HEK293 (cell line): ENCODE measurements around the gene BDH1.

ENCODE experiments used
- KLF10 ChIP-seq: fragments of 450-650 bp; IDR thresholded peaks from 2 replicates; pipeline ENCODE4 v1.5.1; 2018; ENCODE audit warnings: missing biosample characterization, mild to moderate bottlenecking, missing genetic modification characterization
- KLF9 ChIP-seq: fragments of 450-650 bp; formaldehyde crosslinking; IDR thresholded peaks from 2 replicates; pipeline ENCODE4 v1.5.1; 2016; ENCODE audit warnings: missing biosample characterization, missing genetic modification characterization, low read depth
- REPIN1 ChIP-seq: fragments of 450-650 bp; formaldehyde crosslinking; IDR thresholded peaks from 2 replicates; pipeline ENCODE4 v1.5.1; 2017; ENCODE audit warnings: missing biosample characterization, missing genetic modification characterization, low read depth
- SP7 ChIP-seq: fragments of 450-650 bp; formaldehyde crosslinking; IDR thresholded peaks from 2 replicates; pipeline ENCODE4 v1.5.1; 2016; ENCODE audit warnings: missing biosample characterization, missing genetic modification characterization
- YY2 ChIP-seq: fragments of 450-650 bp; formaldehyde crosslinking; IDR thresholded peaks from 2 replicates; pipeline ENCODE4 v1.5.1; 2016; ENCODE audit warnings: missing biosample characterization, missing genetic modification characterization
- ZBTB21 ChIP-seq: fragments of 450-650 bp; formaldehyde crosslinking; IDR thresholded peaks from 2 replicates; pipeline ENCODE4 v1.5.1; 2017; ENCODE audit warnings: missing biosample characterization, missing genetic modification characterization
- ZBTB48 ChIP-seq: fragments of 450-650 bp; formaldehyde crosslinking; IDR thresholded peaks from 2 replicates; pipeline ENCODE4 v1.5.1; 2016; ENCODE audit warnings: missing biosample characterization, missing genetic modification characterization
- ZEB2 ChIP-seq: fragments of 450-650 bp; formaldehyde crosslinking; IDR thresholded peaks from 2 replicates; pipeline ENCODE4 v1.5.1; 2016; ENCODE audit warnings: missing biosample characterization, missing genetic modification characterization
- ZIC2 ChIP-seq: fragments of 450-650 bp; formaldehyde crosslinking; IDR thresholded peaks from 2 replicates; pipeline ENCODE4 v1.5.1; 2016; ENCODE audit warnings: missing biosample characterization, missing genetic modification characterization
- ZNF114 ChIP-seq: fragments of 450-650 bp; formaldehyde crosslinking; IDR thresholded peaks from 2 replicates; pipeline ENCODE4 v1.5.0; 2017; ENCODE audit warnings: missing biosample characterization, missing genetic modification characterization
- ZNF138 ChIP-seq: fragments of 450-650 bp; formaldehyde crosslinking; IDR thresholded peaks from 2 replicates; pipeline ENCODE4 v1.5.1; 2016; ENCODE audit warnings: missing biosample characterization, missing genetic modification characterization, borderline replicate concordance
- ZNF146 ChIP-seq: fragments of 450-650 bp; formaldehyde crosslinking; IDR thresholded peaks from 2 replicates; pipeline ENCODE4 v1.5.1; 2016; ENCODE audit warnings: missing biosample characterization, missing genetic modification characterization
- ZNF184 ChIP-seq: fragments of 450-650 bp; IDR thresholded peaks from 2 replicates; pipeline ENCODE4 v1.5.1; 2018; ENCODE audit warnings: missing biosample characterization, mild to moderate bottlenecking, missing genetic modification characterization
- ZNF211 ChIP-seq: fragments of 450-650 bp; formaldehyde crosslinking; IDR thresholded peaks from 2 replicates; pipeline ENCODE4 v1.5.1; 2016; ENCODE audit warnings: low read depth, missing biosample characterization, missing genetic modification characterization
- ZNF24 ChIP-seq: fragments of 450-650 bp; formaldehyde crosslinking; IDR thresholded peaks from 2 replicates; pipeline ENCODE4 v1.5.1; 2016; ENCODE audit warnings: missing biosample characterization, missing genetic modification characterization
- ZNF341 ChIP-seq: fragments of 450-650 bp; formaldehyde crosslinking; IDR thresholded peaks from 2 replicates; pipeline ENCODE4; 2016; ENCODE audit warnings: low read depth, missing biosample characterization, missing genetic modification characterization
- ZNF37A ChIP-seq: fragments of 450-650 bp; IDR thresholded peaks from 2 replicates; pipeline ENCODE4 v1.5.1; 2018; ENCODE audit warnings: missing biosample characterization, missing genetic modification characterization
- ZNF404 ChIP-seq: fragments of 450-650 bp; formaldehyde crosslinking; IDR thresholded peaks from 2 replicates; pipeline ENCODE4 v1.5.1; 2017; ENCODE audit warnings: missing biosample characterization, missing genetic modification characterization
- ZNF423 ChIP-seq: fragments of 450-650 bp; formaldehyde crosslinking; IDR thresholded peaks from 2 replicates; pipeline ENCODE4 v1.5.1; 2016; ENCODE audit warnings: missing biosample characterization, missing genetic modification characterization
- ZNF530 ChIP-seq: fragments of 450-650 bp; formaldehyde crosslinking; IDR thresholded peaks from 2 replicates; pipeline ENCODE4 v1.5.1; 2016; ENCODE audit warnings: low read depth, missing biosample characterization, missing genetic modification characterization
- ZNF610 ChIP-seq: fragments of 450-650 bp; formaldehyde crosslinking; IDR thresholded peaks from 2 replicates; pipeline ENCODE4 v1.5.1; 2016; ENCODE audit warnings: missing biosample characterization, missing genetic modification characterization, borderline replicate concordance
- ZNF768 ChIP-seq: fragments of 450-650 bp; formaldehyde crosslinking; IDR thresholded peaks from 2 replicates; pipeline ENCODE4 v1.5.1; 2018; ENCODE audit warnings: missing biosample characterization, mild to moderate bottlenecking, missing genetic modification characterization
- ZNF785 ChIP-seq: fragments of 450-650 bp; formaldehyde crosslinking; IDR thresholded peaks from 2 replicates; pipeline ENCODE4 v1.5.1; 2016; ENCODE audit warnings: missing biosample characterization, missing genetic modification characterization
- ZSCAN23 ChIP-seq: fragments of 450-650 bp; formaldehyde crosslinking; IDR thresholded peaks from 2 replicates; pipeline ENCODE4 v1.5.1; 2016; ENCODE audit warnings: missing biosample characterization, missing genetic modification characterization
- ZXDB ChIP-seq: fragments of 450-650 bp; formaldehyde crosslinking; IDR thresholded peaks from 2 replicates; pipeline ENCODE4 v1.5.1; 2016; ENCODE audit warnings: missing biosample characterization, missing genetic modification characterization
- TF ChIP-seq, protein P1 (sequence below): fragments of 450-650 bp; formaldehyde crosslinking; conservative IDR thresholded peaks from 2 replicates; pipeline ENCODE4 v1.5.1; 2016; ENCODE audit warnings: low read depth, missing biosample characterization, missing genetic modification characterization
- TF ChIP-seq, protein P2 (sequence below): fragments of 450-650 bp; formaldehyde crosslinking; IDR thresholded peaks from 2 replicates; pipeline ENCODE4 v1.5.1; 2016; ENCODE audit warnings: missing biosample characterization, missing genetic modification characterization
- TF ChIP-seq, protein P3 (sequence below): fragments of 450-650 bp; formaldehyde crosslinking; IDR thresholded peaks from 2 replicates; pipeline ENCODE4 v1.5.1; 2016; ENCODE audit warnings: missing biosample characterization, missing genetic modification characterization, borderline replicate concordance
- TF ChIP-seq, protein P4 (sequence below): fragments of 450-650 bp; formaldehyde crosslinking; IDR thresholded peaks from 2 replicates; pipeline ENCODE4 v1.5.1; 2017; ENCODE audit warnings: missing biosample characterization, missing genetic modification characterization

The BDH1 gene

GRCh38 chr3:197554562-197555280, 1.0 kb downstream of the BDH1 start (continued):
- TF ChIP-seq, protein P1, sequence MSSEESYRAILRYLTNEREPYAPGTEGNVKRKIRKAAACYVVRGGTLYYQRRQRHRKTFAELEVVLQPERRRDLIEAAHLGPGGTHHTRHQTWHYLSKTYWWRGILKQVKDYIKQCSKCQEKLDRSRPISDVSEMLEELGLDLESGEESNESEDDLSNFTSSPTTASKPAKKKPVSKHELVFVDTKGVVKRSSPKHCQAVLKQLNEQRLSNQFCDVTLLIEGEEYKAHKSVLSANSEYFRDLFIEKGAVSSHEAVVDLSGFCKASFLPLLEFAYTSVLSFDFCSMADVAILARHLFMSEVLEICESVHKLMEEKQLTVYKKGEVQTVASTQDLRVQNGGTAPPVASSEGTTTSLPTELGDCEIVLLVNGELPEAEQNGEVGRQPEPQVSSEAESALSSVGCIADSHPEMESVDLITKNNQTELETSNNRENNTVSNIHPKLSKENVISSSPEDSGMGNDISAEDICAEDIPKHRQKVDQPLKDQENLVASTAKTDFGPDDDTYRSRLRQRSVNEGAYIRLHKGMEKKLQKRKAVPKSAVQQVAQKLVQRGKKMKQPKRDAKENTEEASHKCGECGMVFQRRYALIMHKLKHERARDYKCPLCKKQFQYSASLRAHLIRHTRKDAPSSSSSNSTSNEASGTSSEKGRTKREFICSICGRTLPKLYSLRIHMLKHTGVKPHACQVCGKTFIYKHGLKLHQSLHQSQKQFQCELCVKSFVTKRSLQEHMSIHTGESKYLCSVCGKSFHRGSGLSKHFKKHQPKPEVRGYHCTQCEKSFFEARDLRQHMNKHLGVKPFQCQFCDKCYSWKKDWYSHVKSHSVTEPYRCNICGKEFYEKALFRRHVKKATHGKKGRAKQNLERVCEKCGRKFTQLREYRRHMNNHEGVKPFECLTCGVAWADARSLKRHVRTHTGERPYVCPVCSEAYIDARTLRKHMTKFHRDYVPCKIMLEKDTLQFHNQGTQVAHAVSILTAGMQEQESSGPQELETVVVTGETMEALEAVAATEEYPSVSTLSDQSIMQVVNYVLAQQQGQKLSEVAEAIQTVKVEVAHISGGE = 0 out of 2 replicates have a peak, but pooled peaks have one; percentile 22
- no peak for TF ChIP-seq ZNF785 (tag by site-specific recombination)
- TF ChIP-seq ZSCAN23 = no peak
- no peak for TF ChIP-seq ZNF610 (tag by site-specific recombination)
- TF ChIP-seq, protein P2, sequence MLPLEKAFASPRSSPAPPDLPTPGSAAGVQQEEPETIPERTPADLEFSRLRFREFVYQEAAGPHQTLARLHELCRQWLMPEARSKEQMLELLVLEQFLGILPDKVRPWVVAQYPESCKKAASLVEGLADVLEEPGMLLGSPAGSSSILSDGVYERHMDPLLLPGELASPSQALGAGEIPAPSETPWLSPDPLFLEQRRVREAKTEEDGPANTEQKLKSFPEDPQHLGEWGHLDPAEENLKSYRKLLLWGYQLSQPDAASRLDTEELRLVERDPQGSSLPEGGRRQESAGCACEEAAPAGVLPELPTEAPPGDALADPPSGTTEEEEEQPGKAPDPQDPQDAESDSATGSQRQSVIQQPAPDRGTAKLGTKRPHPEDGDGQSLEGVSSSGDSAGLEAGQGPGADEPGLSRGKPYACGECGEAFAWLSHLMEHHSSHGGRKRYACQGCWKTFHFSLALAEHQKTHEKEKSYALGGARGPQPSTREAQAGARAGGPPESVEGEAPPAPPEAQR (tag by site-specific recombination) = no peak
- no peak for TF ChIP-seq ZXDB (tag by site-specific recombination)
- TF ChIP-seq ZNF768 (tag by site-specific recombination) = no peak
- no peak for TF ChIP-seq ZNF423
- TF ChIP-seq ZNF146 = no peak
- TF ChIP-seq YY2 (tag by site-specific recombination) = no peak
- TF ChIP-seq KLF10 (tag by site-specific recombination) = peak; percentile 99
- TF ChIP-seq ZEB2 = no peak
- TF ChIP-seq ZNF138 = no peak
- no peak for TF ChIP-seq ZNF37A
- TF ChIP-seq ZNF114 (tag by site-specific recombination) = no peak
- no peak for TF ChIP-seq ZNF211 (tag by site-specific recombination)
- TF ChIP-seq, protein P3, sequence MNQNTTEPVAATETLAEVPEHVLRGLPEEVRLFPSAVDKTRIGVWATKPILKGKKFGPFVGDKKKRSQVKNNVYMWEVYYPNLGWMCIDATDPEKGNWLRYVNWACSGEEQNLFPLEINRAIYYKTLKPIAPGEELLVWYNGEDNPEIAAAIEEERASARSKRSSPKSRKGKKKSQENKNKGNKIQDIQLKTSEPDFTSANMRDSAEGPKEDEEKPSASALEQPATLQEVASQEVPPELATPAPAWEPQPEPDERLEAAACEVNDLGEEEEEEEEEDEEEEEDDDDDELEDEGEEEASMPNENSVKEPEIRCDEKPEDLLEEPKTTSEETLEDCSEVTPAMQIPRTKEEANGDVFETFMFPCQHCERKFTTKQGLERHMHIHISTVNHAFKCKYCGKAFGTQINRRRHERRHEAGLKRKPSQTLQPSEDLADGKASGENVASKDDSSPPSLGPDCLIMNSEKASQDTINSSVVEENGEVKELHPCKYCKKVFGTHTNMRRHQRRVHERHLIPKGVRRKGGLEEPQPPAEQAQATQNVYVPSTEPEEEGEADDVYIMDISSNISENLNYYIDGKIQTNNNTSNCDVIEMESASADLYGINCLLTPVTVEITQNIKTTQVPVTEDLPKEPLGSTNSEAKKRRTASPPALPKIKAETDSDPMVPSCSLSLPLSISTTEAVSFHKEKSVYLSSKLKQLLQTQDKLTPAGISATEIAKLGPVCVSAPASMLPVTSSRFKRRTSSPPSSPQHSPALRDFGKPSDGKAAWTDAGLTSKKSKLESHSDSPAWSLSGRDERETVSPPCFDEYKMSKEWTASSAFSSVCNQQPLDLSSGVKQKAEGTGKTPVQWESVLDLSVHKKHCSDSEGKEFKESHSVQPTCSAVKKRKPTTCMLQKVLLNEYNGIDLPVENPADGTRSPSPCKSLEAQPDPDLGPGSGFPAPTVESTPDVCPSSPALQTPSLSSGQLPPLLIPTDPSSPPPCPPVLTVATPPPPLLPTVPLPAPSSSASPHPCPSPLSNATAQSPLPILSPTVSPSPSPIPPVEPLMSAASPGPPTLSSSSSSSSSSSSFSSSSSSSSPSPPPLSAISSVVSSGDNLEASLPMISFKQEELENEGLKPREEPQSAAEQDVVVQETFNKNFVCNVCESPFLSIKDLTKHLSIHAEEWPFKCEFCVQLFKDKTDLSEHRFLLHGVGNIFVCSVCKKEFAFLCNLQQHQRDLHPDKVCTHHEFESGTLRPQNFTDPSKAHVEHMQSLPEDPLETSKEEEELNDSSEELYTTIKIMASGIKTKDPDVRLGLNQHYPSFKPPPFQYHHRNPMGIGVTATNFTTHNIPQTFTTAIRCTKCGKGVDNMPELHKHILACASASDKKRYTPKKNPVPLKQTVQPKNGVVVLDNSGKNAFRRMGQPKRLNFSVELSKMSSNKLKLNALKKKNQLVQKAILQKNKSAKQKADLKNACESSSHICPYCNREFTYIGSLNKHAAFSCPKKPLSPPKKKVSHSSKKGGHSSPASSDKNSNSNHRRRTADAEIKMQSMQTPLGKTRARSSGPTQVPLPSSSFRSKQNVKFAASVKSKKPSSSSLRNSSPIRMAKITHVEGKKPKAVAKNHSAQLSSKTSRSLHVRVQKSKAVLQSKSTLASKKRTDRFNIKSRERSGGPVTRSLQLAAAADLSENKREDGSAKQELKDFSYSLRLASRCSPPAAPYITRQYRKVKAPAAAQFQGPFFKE (tag by site-specific recombination) = no peak
- no peak for TF ChIP-seq ZBTB21 (tag by site-specific recombination)
- TF ChIP-seq, protein P4, sequence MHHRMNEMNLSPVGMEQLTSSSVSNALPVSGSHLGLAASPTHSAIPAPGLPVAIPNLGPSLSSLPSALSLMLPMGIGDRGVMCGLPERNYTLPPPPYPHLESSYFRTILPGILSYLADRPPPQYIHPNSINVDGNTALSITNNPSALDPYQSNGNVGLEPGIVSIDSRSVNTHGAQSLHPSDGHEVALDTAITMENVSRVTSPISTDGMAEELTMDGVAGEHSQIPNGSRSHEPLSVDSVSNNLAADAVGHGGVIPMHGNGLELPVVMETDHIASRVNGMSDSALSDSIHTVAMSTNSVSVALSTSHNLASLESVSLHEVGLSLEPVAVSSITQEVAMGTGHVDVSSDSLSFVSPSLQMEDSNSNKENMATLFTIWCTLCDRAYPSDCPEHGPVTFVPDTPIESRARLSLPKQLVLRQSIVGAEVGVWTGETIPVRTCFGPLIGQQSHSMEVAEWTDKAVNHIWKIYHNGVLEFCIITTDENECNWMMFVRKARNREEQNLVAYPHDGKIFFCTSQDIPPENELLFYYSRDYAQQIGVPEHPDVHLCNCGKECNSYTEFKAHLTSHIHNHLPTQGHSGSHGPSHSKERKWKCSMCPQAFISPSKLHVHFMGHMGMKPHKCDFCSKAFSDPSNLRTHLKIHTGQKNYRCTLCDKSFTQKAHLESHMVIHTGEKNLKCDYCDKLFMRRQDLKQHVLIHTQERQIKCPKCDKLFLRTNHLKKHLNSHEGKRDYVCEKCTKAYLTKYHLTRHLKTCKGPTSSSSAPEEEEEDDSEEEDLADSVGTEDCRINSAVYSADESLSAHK = no peak
- TF ChIP-seq ZNF341 (tag by site-specific recombination) = peak; percentile 73
- TF ChIP-seq ZBTB48 (tag by site-specific recombination) = peak; percentile 66; the same call in 1 of the 2 replicates
- no peak for TF ChIP-seq ZNF184 (tag by site-specific recombination)
- TF ChIP-seq ZNF24 (tag by site-specific recombination) = no peak
- no peak for TF ChIP-seq ZNF530 (tag by site-specific recombination)
- no peak for TF ChIP-seq ZNF404
- TF ChIP-seq ZIC2 = no peak
- TF ChIP-seq REPIN1 (tag by site-specific recombination) = no peak
- no peak for TF ChIP-seq KLF9
- TF ChIP-seq SP7 (tag by site-specific recombination) = peak; percentile 8; the same call in 1 of the 2 replicates
